Liver (tissue), 9 donors: ENCODE results near the gene BCHE. TPM values are rescaled to one million over a fixed set of nuclear protein-coding genes. Genes with fewer than 3 reads are reported as not detected.

Source experiments
- DNase-seq: peaks from one replicate; pipeline ENCODE4 v3.0.0-alpha.2; 2017; ENCODE audit warnings: low spot score
- H3K27ac ChIP-seq, 2 donors: one replicate each; pipeline ENCODE4 v1.7.0; 2013; ENCODE audit warnings: inconsistent platforms in 2 of 2, low read length in 2 of 2, control low read depth in 1 of 2, low read depth in 1 of 2, mild to moderate bottlenecking in 1 of 2
- H3K27me3 ChIP-seq, 4 donors: one replicate each; pipeline versions ENCODE4 v1.6.1 to v1.7.0; 2013; ENCODE audit warnings: low read length in 3 of 4, inconsistent platforms in 1 of 4, mild to moderate bottlenecking in 1 of 4, moderate library complexity in 1 of 4; ENCODE audit not compliant: control insufficient read depth in 4 of 4, insufficient read depth in 4 of 4
- H3K36me3 ChIP-seq, 4 donors: one replicate each; pipeline versions ENCODE4 v1.6.1 to v1.7.0; 2013; ENCODE audit warnings: low read length in 3 of 4, mild to moderate bottlenecking in 3 of 4, low read depth in 1 of 4, moderate library complexity in 1 of 4; ENCODE audit not compliant: control insufficient read depth in 4 of 4, insufficient read depth in 3 of 4
- H3K4me1 ChIP-seq, 4 donors: one replicate each; pipeline versions ENCODE4 v1.6.1 to v1.7.0; 2013; ENCODE audit warnings: low read length in 3 of 4, mild to moderate bottlenecking in 3 of 4, moderate library complexity in 1 of 4; ENCODE audit not compliant: control insufficient read depth in 4 of 4, insufficient read depth in 4 of 4
- H3K4me3 ChIP-seq, 3 donors: one replicate each; pipeline versions ENCODE4 v1.6.1 to v1.7.0; 2013; ENCODE audit warnings: low read length in 3 of 3, control low read depth in 1 of 3, low read depth in 1 of 3, mild to moderate bottlenecking in 1 of 3
- H3K9ac ChIP-seq, 2 donors: one replicate each; pipeline ENCODE4 v1.7.0; 2013; ENCODE audit warnings: low read length in 2 of 2, mild to moderate bottlenecking in 2 of 2, moderate library complexity in 2 of 2, control low read depth in 1 of 2, low read depth in 1 of 2
- H3K9me3 ChIP-seq, 4 donors: one replicate each; pipeline versions ENCODE4 v1.6.1 to v1.7.0; 2013; ENCODE audit warnings: low read length in 3 of 4; ENCODE audit not compliant: control insufficient read depth in 4 of 4
- ATF3 ChIP-seq: IDR thresholded peaks from 2 replicates; pipeline ENCODE4 v1.6.1; 2016; ENCODE audit warnings: antibody characterized with exemption
- CTCF ChIP-seq: fragments of 150-350 bp; IDR thresholded peaks from 2 replicates; pipeline ENCODE4 v1.5.1; 2017; ENCODE audit warnings: improper control_type of control experiment, low read depth, low read length; ENCODE audit not compliant: missing input control
- FOXA1 ChIP-seq: IDR thresholded peaks from 2 replicates; pipeline ENCODE4 v1.6.1; 2016; ENCODE audit warnings: antibody characterized with exemption
- FOXA2 ChIP-seq: IDR thresholded peaks from 2 replicates; pipeline ENCODE4 v1.6.1; 2016; ENCODE audit warnings: antibody characterized with exemption
- GABPA ChIP-seq, 2 donors: IDR thresholded peaks in 1 of 2; conservative IDR thresholded peaks in 1 of 2; 2 replicates each; pipeline ENCODE4 v1.6.1; 2016; ENCODE audit warnings: antibody characterized with exemption in 2 of 2, mild to moderate bottlenecking in 1 of 2, moderate library complexity in 1 of 2
- HNF4A ChIP-seq, 2 donors: conservative IDR thresholded peaks; 2 replicates each; pipeline ENCODE4 v1.6.1; 2016; ENCODE audit warnings: antibody characterized with exemption in 2 of 2, mild to moderate bottlenecking in 2 of 2
- HNF4G ChIP-seq: IDR thresholded peaks from 2 replicates; pipeline ENCODE4 v1.6.1; 2016; ENCODE audit warnings: antibody characterized with exemption
- NR2F2 ChIP-seq: IDR thresholded peaks from 2 replicates; pipeline ENCODE4 v1.6.1; 2016; ENCODE audit warnings: antibody characterized with exemption
- RAD21 ChIP-seq, 2 donors: IDR thresholded peaks; 2 replicates each; pipeline ENCODE4 v1.6.1; 2016; ENCODE audit warnings: antibody characterized with exemption in 2 of 2, mild to moderate bottlenecking in 2 of 2
- RXRA ChIP-seq, 2 donors: IDR thresholded peaks; 2 replicates each; pipeline ENCODE4 v1.6.1; 2017 to 2018; ENCODE audit warnings: antibody characterized with exemption in 2 of 2, mild to moderate bottlenecking in 1 of 2
- SP1 ChIP-seq: IDR thresholded peaks from 2 replicates; pipeline ENCODE4 v1.6.1; 2018; ENCODE audit warnings: antibody characterized with exemption, mild to moderate bottlenecking
- TAF1 ChIP-seq: conservative IDR thresholded peaks from 2 replicates; pipeline ENCODE4 v1.6.1; 2016; ENCODE audit warnings: antibody characterized with exemption, mild to moderate bottlenecking
- YY1 ChIP-seq: IDR thresholded peaks from 2 replicates; pipeline ENCODE4 v1.6.1; 2016; ENCODE audit warnings: antibody characterized with exemption, mild to moderate bottlenecking
- WGBS: extraction: QIAGEN DNeasy Blood & Tissue Kit; methylation state at CpG from one replicate; pipeline ENCODE4 v1.1.7; 2013; 5-methylcytosine and 5-hydroxymethylcytosine counted together
- polyA plus RNA-seq, 2 donors: library from polyadenylated mRNA; stranded (reverse) in 1 of 2; unstranded in 1 of 2; fragments of 200-250 nt in 1 of 2; fragments of >200 nt in 1 of 2; fragmentation: Nextera tagmentation in 1 of 2; extraction: Ambion mirVana in 1 of 2; gene quantifications; one replicate each; pipeline versions ENCODE4 v1.2.1 to v1.2.3, GENCODE V29; 2013 to 2015
- total RNA-seq, 2 donors: library from RNA; depleted of rRNA; stranded (reverse); fragments of >200 nt; gene quantifications; one replicate each; pipeline ENCODE4 v1.2.3, GENCODE V29; 2014
- donor health status: healthy.
- donor health status: healthy.
- donor health status: healthy.
- donor health status: healthy.
- donor health status: healthy.

BCHE gene
- total and polyA plus RNA-seq, 4 donors, result 18.4 to 46.8 (median 35.6) TPM

- H3K9ac ChIP-seq, result peak overlapping the region; percentile 30 to 85
- 30% methylated on average over 5 of the region's 5 CpGs for WGBS
- peak; percentile 83 for TF ChIP-seq YY1
- peak; percentile 31 for TF ChIP-seq SP1
- TF ChIP-seq GABPA (IDR thresholded peaks at IDR 0.05 in 1 of 2, conservative IDR thresholded peaks at IDR 0.05 in 1 of 2), result no peak
- peak in 1 of 2 donors; percentile 10 for TF ChIP-seq RAD21 (IDR thresholded peaks at IDR 0.05)
- no peak for TF ChIP-seq FOXA1
- peak in 1 of 2 donors; percentile 16 for TF ChIP-seq HNF4A (conservative IDR thresholded peaks at IDR 0.05)
These were observed 31.2 kb downstream of the BCHE start for GRCh38 chr3:165805946-165806561.

GRCh38 chr3:165803471-165803870, 33.8 kb downstream of the BCHE start:
- Histone ChIP-seq H3K27me3 (no peaks in the 10 kb centered on the region), H3K9me3 (no peaks in the 10 kb centered on the region), H3K36me3 (no peaks in the 10 kb centered on the region), H3K27ac (peak overlapping the region in 1 of 2 donors; percentile 19), H3K4me3 (no peak overlapping the region), H3K9ac (peak overlapping the region in 1 of 2 donors; percentile 14), H3K4me1 (peaks cover 4 to 43% (median 22%) of the 10 kb centered on the region in 4 donors)
- no peak for TF ChIP-seq TAF1
- TF ChIP-seq CTCF, result no peak
- TF ChIP-seq NR2F2, result peak; percentile 21
- TF ChIP-seq HNF4A (conservative IDR thresholded peaks at IDR 0.05), result peak; percentile 28 to 47
- TF ChIP-seq RXRA (IDR thresholded peaks at IDR 0.05), result peak; percentile 12 to 49
- TF ChIP-seq YY1, result peak; percentile 11
- peak in 1 of 2 donors; percentile 7 for TF ChIP-seq RAD21 (IDR thresholded peaks at IDR 0.05)
- peak; percentile 16 for TF ChIP-seq FOXA1
- TF ChIP-seq FOXA2, result peak; percentile 71
- no peak for DNase-seq
- 42% methylated on average over 1 of the region's 1 CpG for WGBS

More at GRCh38 chr3:165805946-165806561, 31.2 kb downstream of the BCHE start:
- H3K9me3 ChIP-seq, result no peaks in the 10 kb centered on the region
- H3K4me1 ChIP-seq, result peaks cover 3 to 37% (median 18%) of the 10 kb centered on the region in 4 donors
- H3K27me3 ChIP-seq, result no peaks in the 10 kb centered on the region
- H3K4me3 ChIP-seq, result peak overlapping the region; percentile 4 to 70 (median 48)
- DNase-seq, result no peak
- no peaks in the 10 kb centered on the region for H3K36me3 ChIP-seq
- peak overlapping the region; percentile 70 to 92 for H3K27ac ChIP-seq

- Histone ChIP-seq H3K9me3 (no peaks in the 10 kb centered on the region), H3K9ac (no peak overlapping the region), H3K27ac (no peak overlapping the region), H3K36me3 (no peaks in the 10 kb centered on the region), H3K4me1 (peaks cover 4 to 46% (median 23%) of the 10 kb centered on the region in 4 donors), H3K4me3 (no peak overlapping the region), H3K27me3 (no peaks in the 10 kb centered on the region)
- WGBS, result 61% methylated on average over 3 of the region's 3 CpGs
- TF ChIP-seq ATF3 (no peak), HNF4A (conservative IDR thresholded peaks at IDR 0.05) (peak in 1 of 2 donors; percentile 38), HNF4G (no peak)
- DNase-seq, result no peak
These were observed 36.3 kb downstream of the BCHE start for GRCh38 chr3:165800970-165801369.
